Loucy (cell line): ENCODE data around the gene KIRREL3.

Source experiments
- CTCF ChIP-seq: fragments of 200-600 bp; sonication (generic); conservative IDR thresholded peaks from 2 replicates; pipeline ENCODE4 v1.5.1; 2014; ENCODE audit warnings: mild to moderate bottlenecking, antibody characterized with exemption, low read length
- EZH2phosphoT487 ChIP-seq: fragments of 200-600 bp; IDR thresholded peaks from 2 replicates; pipeline ENCODE4 v1.6.1; 2018; ENCODE audit warnings: antibody characterized with exemption, mild to moderate bottlenecking, moderate library complexity, borderline replicate concordance

DNA sequence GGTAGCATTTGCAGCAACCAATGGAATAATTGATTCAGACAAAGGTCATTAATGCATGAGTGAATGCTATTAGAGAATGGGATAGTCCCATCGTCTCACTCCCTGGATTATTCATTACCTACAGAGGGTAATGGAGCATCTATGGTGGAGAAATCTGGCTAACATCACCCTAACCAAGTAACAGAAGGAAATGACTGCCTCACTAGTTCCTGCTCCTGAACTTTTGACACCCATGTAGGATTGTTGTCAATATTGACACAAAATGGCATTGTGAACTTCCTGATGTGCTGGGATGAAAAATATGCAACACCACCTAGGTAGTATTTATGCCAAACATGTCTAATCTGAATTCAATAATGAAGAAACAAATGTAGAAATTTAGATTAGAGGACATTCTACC is 44.0 kb upstream of the KIRREL3 start:
- TF ChIP-seq CTCF, result no peak
- TF ChIP-seq EZH2phosphoT487, result no peak
